Fibroblast of gingiva (primary cell): Measurements from ENCODE around the gene RAB13.

Source experiments
- DNase-seq: peaks from one replicate; pipeline ENCODE4 v3.0.0-alpha.2; 2011; ENCODE audit warnings: low read depth

Gene RAB13

GRCh38 chr1:153933430-153933829 lies 52.7 kb downstream of the RAB13 start:
- no peak for DNase-seq

- DNase-seq, result no peak
These were observed 53.7 kb downstream of the RAB13 start for GRCh38 chr1:153932156-153933131.
